H1 (cell line): ENCODE results near the gene IFIT2. TPM values are rescaled to one million over a fixed set of nuclear protein-coding genes. Genes with fewer than 3 reads are reported as not detected.

Source experiments
- ATF2 ChIP-seq: IDR thresholded peaks from 2 replicates; pipeline ENCODE4 v1.6.1; 2012; ENCODE audit warnings: low read length, inconsistent platforms
- ATF3 ChIP-seq: IDR thresholded peaks from 2 replicates; pipeline ENCODE4 v1.6.1; 2011; ENCODE audit warnings: low read depth, mild to moderate bottlenecking, low read length; ENCODE audit not compliant: insufficient read depth
- BRCA1 ChIP-seq: IDR thresholded peaks from 2 replicates; pipeline ENCODE4 v1.6.1; 2012; ENCODE audit warnings: low read depth, low read length, improper control_type of control experiment
- CHD1 ChIP-seq: IDR thresholded peaks from 2 replicates; pipeline ENCODE4 v1.6.1; 2012; ENCODE audit warnings: low read depth, low read length, improper control_type of control experiment
- CREB1 ChIP-seq: IDR thresholded peaks from 2 replicates; pipeline ENCODE4 v1.6.1; 2012; ENCODE audit warnings: inconsistent platforms
- JUN ChIP-seq: IDR thresholded peaks from 2 replicates; pipeline ENCODE4 v1.6.1; 2011; ENCODE audit warnings: low read depth, mild to moderate bottlenecking, improper control_type of control experiment, low read length
- PHF8 ChIP-seq: fragments of 200-600 bp; sonication (generic); conservative IDR thresholded peaks from 2 replicates; pipeline ENCODE4 v1.7.1; 2012; ENCODE audit warnings: low read depth, mild to moderate bottlenecking, inconsistent platforms, low read length, moderate library complexity
- SAP30 ChIP-seq: fragments of 300-600 bp; sonication (generic); IDR thresholded peaks from 2 replicates; pipeline ENCODE4 v1.7.1; 2012; ENCODE audit warnings: low read length, moderate library complexity, mild to moderate bottlenecking, inconsistent platforms; ENCODE audit not compliant: insufficient read depth, insufficient replicate concordance
- polyA plus RNA-seq, 7 experiments: library from polyadenylated mRNA; depleted of rRNA in 3 of 7; stranded (reverse) in 5 of 7; unstranded in 2 of 7; fragments of >200 nt in 5 of 7; fragments of 200-250 nt in 2 of 7; gene quantifications; 1 replicate in 5 of 7; 2 replicates in 1 of 7; 4 replicates in 1 of 7; pipeline versions ENCODE4 v1.2.1 to v1.2.3, GENCODE V29; 2011 to 2013; ENCODE audit warnings: missing spikeins in 2 of 7, mixed read lengths in 2 of 7
- total RNA-seq: library from RNA; stranded (reverse); fragmentation: NEBNext Ultra II Directional; extraction: Animal tissue kit (Norgen Biotek cat#: 25700); gene quantifications from 2 replicates; pipeline ENCODE4 v1.2.1, GENCODE V29; 2021

Gene IFIT2
- total and polyA plus RNA-seq, 2 of the 8 experiments (the other 6 are each of a cell fraction or from before 2014, with no cell fraction given): 0.03 to 0.35 TPM

- TF ChIP-seq PHF8 (no peak), CHD1 (no peak), JUN (no peak), BRCA1 (no peak), ATF3 (no peak), SAP30 (no peak), ATF2 (no peak), CREB1 (no peak)
Measured at GRCh38 chr10:89273680-89274079, 28.2 kb upstream of the IFIT2 start (continued).
